ENCODE measurements around the gene DSC3.

GRCh38 chr18:30992231-30992630, 50.3 kb downstream of the DSC3 start:
- TF ChIP-seq BHLHE40 (IDR thresholded peaks at IDR 0.05; ENCODE audit: borderline replicate concordance) (no peak), LEF1 (IDR thresholded peaks at IDR 0.05; ENCODE audit: borderline replicate concordance) (no peak), FOXM1 (IDR thresholded peaks at IDR 0.05; ENCODE audit: borderline replicate concordance) (no peak), NFRKB (IDR thresholded peaks at IDR 0.05) (no peak), SP1 (IDR thresholded peaks at IDR 0.05) (no peak), CTBP1 (IDR thresholded peaks at IDR 0.05; ENCODE audit: borderline replicate concordance) (no peak), FOXK2 (IDR thresholded peaks at IDR 0.05) (no peak), HDGF (IDR thresholded peaks at IDR 0.05; ENCODE audit: borderline replicate concordance) (no peak), SUZ12 (IDR thresholded peaks at IDR 0.05) (no peak), TARDBP (IDR thresholded peaks at IDR 0.05) (no peak), ARNT (IDR thresholded peaks at IDR 0.05) (no peak), ELF4 (IDR thresholded peaks at IDR 0.05) (no peak), PKNOX1 (IDR thresholded peaks at IDR 0.05) (no peak), ZNF384 (IDR thresholded peaks at IDR 0.05) (no peak)
